ENCODE measurements around the gene SLC13A3. TPM values are rescaled to one million over a fixed set of nuclear protein-coding genes. Genes with fewer than 3 reads are reported as not detected.

SLC13A3 gene
- total and polyA plus RNA-seq, 4 donors = 1.1 to 2.4 (median 2.0) TPM

DNA sequence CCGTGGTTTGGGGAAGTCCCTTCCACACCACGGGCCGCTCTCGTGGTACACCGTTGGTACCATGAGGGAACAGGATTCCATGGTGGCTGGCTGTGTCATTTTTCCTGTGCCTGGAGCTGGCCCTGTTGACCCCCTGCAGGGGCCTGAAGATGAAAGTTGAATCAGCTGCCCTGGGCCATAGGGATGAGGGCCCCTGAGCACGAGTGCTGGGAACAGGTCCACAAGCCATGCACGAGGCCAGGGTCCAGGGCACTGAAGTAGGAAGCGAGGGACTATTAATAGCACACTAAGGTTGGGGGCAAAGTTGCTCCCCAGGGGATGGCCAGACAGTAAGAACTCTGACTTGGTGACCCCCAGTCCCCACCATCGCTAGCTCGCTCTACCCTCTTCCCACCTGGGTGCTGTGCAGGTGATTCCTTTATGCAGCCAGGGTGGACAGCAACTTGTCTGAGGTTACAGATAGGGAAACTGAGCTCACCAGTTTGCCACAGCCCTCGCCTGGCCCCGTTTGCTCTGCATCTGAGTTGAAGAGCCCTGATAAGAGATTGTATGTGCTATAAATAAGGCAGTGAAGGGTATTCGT lies 46.6 kb downstream of the SLC13A3 start:
- Histone ChIP-seq H3K27me3 (ENCODE audit: control insufficient read depth in 3 of 3, insufficient read depth in 3 of 3, low read length in 2 of 3) (no peaks in the 10 kb centered on the region), H3K9me3 (ENCODE audit: control insufficient read depth in 4 of 4, insufficient read depth in 3 of 4, low read length in 3 of 4) (peaks cover 0 to 2% (median 0%) of the 10 kb centered on the region in 4 donors), H3K4me3 (no peak overlapping the region), H3K36me3 (ENCODE audit: control insufficient read depth in 4 of 4, insufficient read depth in 4 of 4, low read length in 4 of 4) (no peaks in the 10 kb centered on the region), H3K27ac (ENCODE audit: low read depth in 1 of 2, low read length in 1 of 2) (no peak overlapping the region), H3K4me1 (ENCODE audit: control insufficient read depth in 5 of 5, insufficient read depth in 5 of 5, low read length in 5 of 5) (no peaks in the 10 kb centered on the region), H3K9ac (ENCODE audit: insufficient read depth in 1 of 2, low read length in 2 of 2) (no peak overlapping the region)
- no peak for DNase-seq
- no peak for ATAC-seq (ENCODE audit: insufficient read depth, low FRiP score)
- WGBS, 2 donors = 82 to 84% methylated on average over 13 of the region's 13 CpGs
- TF ChIP-seq, protein P1, sequence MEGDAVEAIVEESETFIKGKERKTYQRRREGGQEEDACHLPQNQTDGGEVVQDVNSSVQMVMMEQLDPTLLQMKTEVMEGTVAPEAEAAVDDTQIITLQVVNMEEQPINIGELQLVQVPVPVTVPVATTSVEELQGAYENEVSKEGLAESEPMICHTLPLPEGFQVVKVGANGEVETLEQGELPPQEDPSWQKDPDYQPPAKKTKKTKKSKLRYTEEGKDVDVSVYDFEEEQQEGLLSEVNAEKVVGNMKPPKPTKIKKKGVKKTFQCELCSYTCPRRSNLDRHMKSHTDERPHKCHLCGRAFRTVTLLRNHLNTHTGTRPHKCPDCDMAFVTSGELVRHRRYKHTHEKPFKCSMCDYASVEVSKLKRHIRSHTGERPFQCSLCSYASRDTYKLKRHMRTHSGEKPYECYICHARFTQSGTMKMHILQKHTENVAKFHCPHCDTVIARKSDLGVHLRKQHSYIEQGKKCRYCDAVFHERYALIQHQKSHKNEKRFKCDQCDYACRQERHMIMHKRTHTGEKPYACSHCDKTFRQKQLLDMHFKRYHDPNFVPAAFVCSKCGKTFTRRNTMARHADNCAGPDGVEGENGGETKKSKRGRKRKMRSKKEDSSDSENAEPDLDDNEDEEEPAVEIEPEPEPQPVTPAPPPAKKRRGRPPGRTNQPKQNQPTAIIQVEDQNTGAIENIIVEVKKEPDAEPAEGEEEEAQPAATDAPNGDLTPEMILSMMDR (IDR thresholded peaks at IDR 0.05; ENCODE audit: control extremely low read depth, extremely low read depth) = no peak

- WGBS, 2 donors = 92 to 94% methylated on average over 2 of the region's 2 CpGs
Observed at GRCh38 chr20:46602429-46602828, 48.8 kb downstream of the SLC13A3 start.

GRCh38 chr20:46601603-46602122 lies 49.6 kb downstream of the SLC13A3 start:
- ATAC-seq (ENCODE audit: insufficient read depth, low FRiP score) (no peak), DNase-seq (no peak)
- Histone ChIP-seq H3K4me3 (no peak overlapping the region), H3K4me1 (ENCODE audit: control insufficient read depth in 5 of 5, insufficient read depth in 5 of 5, low read length in 5 of 5) (no peaks in the 10 kb centered on the region), H3K27ac (ENCODE audit: low read depth in 1 of 2, low read length in 1 of 2) (no peak overlapping the region), H3K9me3 (ENCODE audit: control insufficient read depth in 4 of 4, insufficient read depth in 3 of 4, low read length in 3 of 4) (peaks cover 0 to 2% (median 0%) of the 10 kb centered on the region in 4 donors), H3K9ac (ENCODE audit: insufficient read depth in 1 of 2, low read length in 2 of 2) (no peak overlapping the region), H3K27me3 (ENCODE audit: control insufficient read depth in 3 of 3, insufficient read depth in 3 of 3, low read length in 2 of 3) (no peaks in the 10 kb centered on the region), H3K36me3 (ENCODE audit: control insufficient read depth in 4 of 4, insufficient read depth in 4 of 4, low read length in 4 of 4) (no peaks in the 10 kb centered on the region)
- TF ChIP-seq, protein P1 (IDR thresholded peaks at IDR 0.05; ENCODE audit: control extremely low read depth, extremely low read depth) = no peak

More at GRCh38 chr20:46602429-46602828, 48.8 kb downstream of the SLC13A3 start:
- no peaks in the 10 kb centered on the region for H3K27me3 ChIP-seq (ENCODE audit: control insufficient read depth in 3 of 3, insufficient read depth in 3 of 3, low read length in 2 of 3)
- DNase-seq = no peak
- no peak overlapping the region for H3K27ac ChIP-seq (ENCODE audit: low read depth in 1 of 2, low read length in 1 of 2)
- no peaks in the 10 kb centered on the region for H3K4me1 ChIP-seq (ENCODE audit: control insufficient read depth in 5 of 5, insufficient read depth in 5 of 5, low read length in 5 of 5)
- no peak overlapping the region for H3K9ac ChIP-seq (ENCODE audit: insufficient read depth in 1 of 2, low read length in 2 of 2)
- ATAC-seq (ENCODE audit: insufficient read depth, low FRiP score) = no peak
- no peaks in the 10 kb centered on the region for H3K36me3 ChIP-seq (ENCODE audit: control insufficient read depth in 4 of 4, insufficient read depth in 4 of 4, low read length in 4 of 4)
- no peak overlapping the region for H3K4me3 ChIP-seq
- H3K9me3 ChIP-seq (ENCODE audit: control insufficient read depth in 4 of 4, insufficient read depth in 3 of 4, low read length in 3 of 4) = peaks cover 0 to 2% (median 0%) of the 10 kb centered on the region in 4 donors
- TF ChIP-seq, protein P1 (IDR thresholded peaks at IDR 0.05; ENCODE audit: control extremely low read depth, extremely low read depth) = no peak
